Suprapubic skin (tissue), 4 donors: ENCODE measurements around the gene FGF5. TPM values are rescaled to one million over a fixed set of nuclear protein-coding genes. Genes with fewer than 3 reads are reported as not detected.

Source experiments
- DNase-seq, 2 donors: peaks; one replicate each; pipeline ENCODE4 v3.0.0-alpha.2; 2019; ENCODE audit warnings: low spot score in 2 of 2
- H3K27ac ChIP-seq: fragments of 200-600 bp; sonication (generic); one replicate; pipeline ENCODE4 v1.5.1; 2019
- H3K27me3 ChIP-seq: fragments of 200-600 bp; sonication (generic); one replicate; pipeline ENCODE4 v1.5.1; 2019
- H3K36me3 ChIP-seq: fragments of 200-600 bp; sonication (generic); one replicate; pipeline ENCODE4 v1.5.1; 2019
- H3K4me1 ChIP-seq: fragments of 200-600 bp; sonication (generic); one replicate; pipeline ENCODE4 v1.5.1; 2019
- H3K4me3 ChIP-seq: fragments of 200-600 bp; sonication (generic); one replicate; pipeline ENCODE4 v1.5.1; 2019; ENCODE audit warnings: mild to moderate bottlenecking
- H3K9me3 ChIP-seq: fragments of 200-600 bp; sonication (generic); one replicate; pipeline ENCODE4 v1.5.1; 2019
- CTCF ChIP-seq, 2 donors: fragments of 200-600 bp in 1 of 2; fragments of 450-650 bp in 1 of 2; sonication (generic) in 1 of 2; IDR thresholded peaks; one replicate each; pipeline ENCODE4 v1.5.1; 2016 to 2019; ENCODE audit warnings: antibody characterized with exemption in 2 of 2, mild to moderate bottlenecking in 1 of 2, moderate library complexity in 1 of 2
- EP300 ChIP-seq: sonication (generic); formaldehyde crosslinking; IDR thresholded peaks from one replicate; pipeline ENCODE4 v1.6.1; 2017; ENCODE audit warnings: antibody characterized with exemption
- POLR2A ChIP-seq, 2 donors: fragments of 450-650 bp; IDR thresholded peaks; one replicate each; pipeline ENCODE4 v1.6.1; 2017; ENCODE audit warnings: antibody characterized with exemption in 2 of 2, mild to moderate bottlenecking in 2 of 2, moderate library complexity in 2 of 2
- POLR2AphosphoS5 ChIP-seq, 3 donors: sonication (generic); formaldehyde crosslinking; IDR thresholded peaks; one replicate each; pipeline ENCODE4 v1.6.1; 2017; ENCODE audit warnings: antibody characterized with exemption in 3 of 3
- WGBS: methylation state at CpG from one replicate; pipeline ENCODE4 v1.1.5; 2018; 5-methylcytosine and 5-hydroxymethylcytosine counted together
- total RNA-seq, 4 donors: library from RNA; depleted of rRNA; stranded (reverse); fragments of >200 nt; gene quantifications; one replicate each; pipeline ENCODE4 v1.1.0, GENCODE V29; 2016

The FGF5 gene
- total RNA-seq = under 1 TPM in 2 of 4 donors, not detected in 2; 0.25 to 0.52 TPM

DNA sequence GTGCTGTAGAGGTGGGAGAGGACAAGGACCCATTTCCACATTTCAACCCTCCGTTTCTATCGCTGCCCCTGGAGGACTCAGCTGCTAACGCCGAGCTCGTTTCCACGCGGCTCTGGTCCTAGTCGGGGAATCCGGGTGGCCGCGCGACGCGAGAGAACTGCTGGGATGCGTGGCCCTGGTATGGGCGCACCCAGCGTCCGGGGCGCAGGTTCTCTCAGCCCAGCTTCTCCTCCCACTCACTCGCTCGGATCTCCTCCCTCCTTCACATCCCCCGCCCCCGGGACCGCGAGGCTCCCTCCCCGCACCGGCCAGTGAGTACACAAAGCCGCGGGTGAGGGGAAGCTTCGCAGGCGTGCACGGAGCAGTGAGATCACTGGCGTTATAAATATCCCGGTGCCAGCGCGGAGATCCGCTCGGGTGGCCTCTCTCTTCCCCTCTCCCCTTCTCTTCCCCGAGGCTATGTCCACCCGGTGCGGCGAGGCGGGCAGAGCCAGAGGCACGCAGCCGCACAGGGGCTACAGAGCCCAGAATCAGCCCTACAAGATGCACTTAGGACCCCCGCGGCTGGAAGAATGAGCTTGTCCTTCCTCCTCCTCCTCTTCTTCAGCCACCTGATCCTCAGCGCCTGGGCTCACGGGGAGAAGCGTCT, at the start of gene FGF5:
TSS of gene FGF5 (plus strand) at position 412 of the 649 bp plus-strand sequence. CDS start at position 573, 161 bp downstream.
- H3K27me3 ChIP-seq = peaks cover 85% of the 10 kb centered on the region
- H3K27ac ChIP-seq = no peak within 1 kb of the TSS
- no peaks in the 10 kb centered on the region for H3K9me3 ChIP-seq
- H3K4me3 ChIP-seq = peak within 1 kb of the TSS; percentile 52
- peak in 1 of 2 donors; percentile 61 for DNase-seq
- TF ChIP-seq EP300 (no peak), POLR2A (IDR thresholded peaks at IDR 0.05) (no peak), POLR2AphosphoS5 (IDR thresholded peaks at IDR 0.05) (no peak), CTCF (IDR thresholded peaks at IDR 0.05) (no peak)
- H3K4me1 ChIP-seq = peaks cover 32% of the 10 kb centered on the region
- no peaks in the 10 kb centered on the region for H3K36me3 ChIP-seq
- under 1% methylated on average over 42 of the region's 50 CpGs for WGBS

GRCh38 chr4:80219301-80220025, 47.0 kb upstream of the FGF5 start:
- WGBS = 59% methylated on average over 5 of the region's 5 CpGs
- H3K27me3 ChIP-seq = peaks cover 20% of the 10 kb centered on the region
- H3K9me3 ChIP-seq = no peaks in the 10 kb centered on the region
- DNase-seq = no peak
- H3K4me1 ChIP-seq = no peaks in the 10 kb centered on the region
- no peaks in the 10 kb centered on the region for H3K36me3 ChIP-seq
- H3K27ac ChIP-seq = no peak overlapping the region
- TF ChIP-seq EP300 = no peak
- TF ChIP-seq POLR2A (IDR thresholded peaks at IDR 0.05) = no peak
- TF ChIP-seq POLR2AphosphoS5 (IDR thresholded peaks at IDR 0.05) = no peak
- TF ChIP-seq CTCF (IDR thresholded peaks at IDR 0.05) = no peak
- no peak overlapping the region for H3K4me3 ChIP-seq

DNA sequence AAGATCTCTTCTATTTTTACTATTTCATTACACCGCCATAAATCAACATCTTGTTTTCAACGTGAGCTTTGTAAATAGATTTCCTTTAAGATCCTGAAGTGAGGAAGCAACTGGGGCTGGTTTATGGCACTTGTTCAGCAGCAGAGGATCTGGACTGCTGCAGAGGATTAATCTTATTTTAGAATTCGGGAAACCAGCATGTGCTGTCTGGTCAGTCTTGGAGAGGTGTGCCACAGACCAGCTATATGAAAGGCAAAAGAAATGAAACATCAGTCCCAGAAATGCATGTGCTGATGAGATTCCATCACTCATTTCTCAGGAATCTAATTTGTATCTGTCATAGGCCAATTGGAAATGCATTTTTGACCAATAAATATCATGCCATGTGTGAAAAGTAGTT, 45.8 kb upstream of the FGF5 start:
- no peaks in the 10 kb centered on the region for H3K4me1 ChIP-seq
- WGBS = 17% methylated on average over 3 of the region's 3 CpGs
- no peaks in the 10 kb centered on the region for H3K9me3 ChIP-seq
- DNase-seq = no peak
- peaks cover 25% of the 10 kb centered on the region for H3K27me3 ChIP-seq
- H3K27ac ChIP-seq = no peak overlapping the region
- no peaks in the 10 kb centered on the region for H3K36me3 ChIP-seq
- no peak overlapping the region for H3K4me3 ChIP-seq
- TF ChIP-seq EP300 = no peak
- no peak for TF ChIP-seq POLR2AphosphoS5 (IDR thresholded peaks at IDR 0.05)
- TF ChIP-seq POLR2A (IDR thresholded peaks at IDR 0.05) = no peak
- TF ChIP-seq CTCF (IDR thresholded peaks at IDR 0.05) = no peak

- TF ChIP-seq POLR2A (IDR thresholded peaks at IDR 0.05) = no peak
- TF ChIP-seq POLR2AphosphoS5 (IDR thresholded peaks at IDR 0.05) = no peak
- no peak for TF ChIP-seq EP300
- no peak for TF ChIP-seq CTCF (IDR thresholded peaks at IDR 0.05)
- peaks cover 25% of the 10 kb centered on the region for H3K27me3 ChIP-seq
- DNase-seq = no peak
These were observed 45.3 kb upstream of the FGF5 start for GRCh38 chr4:80221161-80221560.

DNA sequence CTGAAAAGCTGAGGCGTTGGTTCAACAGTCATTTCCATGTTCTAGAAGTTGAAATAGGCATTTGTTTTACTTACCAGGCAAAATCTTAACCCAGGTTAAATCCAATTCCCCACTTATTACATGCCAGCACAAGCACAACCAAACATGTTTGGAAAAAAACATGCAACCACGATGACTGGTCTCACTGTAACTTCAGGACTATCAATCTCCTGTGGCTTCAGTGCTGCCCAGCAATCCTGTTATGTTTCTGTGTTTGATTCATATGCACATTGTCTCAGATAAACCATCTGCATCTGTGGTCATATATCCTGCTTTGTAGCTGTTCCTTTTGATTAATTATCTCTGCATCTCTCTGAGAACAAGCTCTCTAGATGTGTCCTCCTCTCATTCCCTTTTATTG, 40.9 kb upstream of the FGF5 start:
- no peaks in the 10 kb centered on the region for H3K4me1 ChIP-seq
- H3K4me3 ChIP-seq = no peak overlapping the region
- WGBS = 59% methylated on average over 2 of the region's 2 CpGs
- no peak for DNase-seq
- H3K9me3 ChIP-seq = no peaks in the 10 kb centered on the region
- TF ChIP-seq POLR2AphosphoS5 (IDR thresholded peaks at IDR 0.05) = no peak
- H3K36me3 ChIP-seq = no peaks in the 10 kb centered on the region
- no peak overlapping the region for H3K27ac ChIP-seq
- H3K27me3 ChIP-seq = peaks cover 21% of the 10 kb centered on the region

More at GRCh38 chr4:80221161-80221560, 45.3 kb upstream of the FGF5 start:
- Histone ChIP-seq H3K36me3 (no peaks in the 10 kb centered on the region), H3K4me3 (no peak overlapping the region), H3K27ac (no peak overlapping the region), H3K9me3 (no peaks in the 10 kb centered on the region), H3K4me1 (no peaks in the 10 kb centered on the region)
